Stimulated activated CD8-positive, alpha-beta memory T cell treated with anti-CD3 and anti-CD28 coated beads, Interleukin-7, amount 100 ng/mL, for 4 hours (primary cell): ENCODE results near the gene SYNRG.
"Not testable (repeated sequence)": the region's sequence is repeated elsewhere in the genome, so short reads cannot be mapped to it uniquely, and the experiment has no call there.

Experiments
- DNase-seq, 2 donors: peaks; one replicate each; pipeline ENCODE4 v3.0.0-alpha.2; 2020; ENCODE audit warnings: low read depth in 2 of 2

SYNRG gene

DNA sequence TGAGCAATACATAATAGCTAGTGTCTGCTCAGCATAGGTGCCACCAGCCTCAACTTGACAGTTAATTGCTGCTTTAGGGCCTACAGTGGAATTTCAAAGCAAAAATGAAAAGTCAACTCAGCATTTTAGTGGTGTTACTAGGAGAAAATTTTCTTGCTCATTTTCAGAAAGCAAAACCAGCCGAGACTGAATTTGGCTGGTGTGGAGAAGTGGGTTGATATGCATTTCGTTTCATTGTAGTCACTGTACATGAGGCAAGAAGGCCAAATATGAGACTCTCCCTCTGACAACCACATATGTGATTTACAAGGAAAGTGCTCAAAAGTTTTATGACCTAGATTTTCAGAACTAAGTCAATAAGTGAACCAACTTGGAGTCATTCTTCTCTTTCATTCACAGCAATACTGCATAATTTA lies 65.6 kb downstream of the SYNRG start:
- DNase-seq, result no peak

- no peak for DNase-seq
Observed at GRCh38 chr17:37541880-37542660, 67.1 kb downstream of the SYNRG start.

GRCh38 chr17:37538981-37539659 lies 70.1 kb downstream of the SYNRG start:
- DNase-seq, result no peak

DNA sequence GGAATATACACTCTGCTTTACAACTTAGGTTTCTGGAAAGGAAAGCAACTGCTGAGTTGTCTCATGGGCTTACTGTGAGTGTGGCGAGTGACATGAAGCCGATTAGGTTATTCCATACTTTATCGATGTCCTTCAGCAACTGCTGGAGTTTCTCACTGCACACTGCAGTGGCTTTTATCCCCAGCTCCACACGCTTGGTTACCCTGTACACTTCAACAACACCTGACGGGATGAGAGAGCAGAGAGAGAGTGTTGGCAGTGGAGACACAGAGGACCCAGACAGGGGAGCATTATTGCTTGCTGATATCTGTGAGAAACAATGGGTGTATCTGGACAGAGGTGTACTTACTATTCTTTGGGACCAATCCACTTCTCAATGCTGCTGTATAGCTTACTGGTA lies 73.3 kb downstream of the SYNRG start:
- no peak for DNase-seq

DNA sequence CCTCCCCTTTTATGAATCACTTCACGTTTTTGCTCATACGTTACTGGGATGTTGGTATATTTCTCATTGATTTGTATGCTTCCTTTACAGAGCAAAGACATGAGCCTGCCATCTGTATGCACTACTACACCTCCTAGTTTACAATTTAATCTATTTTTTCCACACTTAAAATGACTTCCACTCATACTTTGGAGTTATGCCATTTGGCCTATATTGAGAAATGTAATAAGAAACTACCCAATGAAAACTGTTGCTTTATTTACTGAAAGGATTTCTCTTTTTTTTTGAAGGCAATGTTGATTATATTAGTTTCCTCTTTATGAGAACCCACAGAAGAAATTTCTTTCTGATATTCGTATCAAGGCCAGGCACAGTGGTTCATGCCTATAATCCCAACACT lies 76.5 kb downstream of the SYNRG start:
- DNase-seq, result no peak

DNA sequence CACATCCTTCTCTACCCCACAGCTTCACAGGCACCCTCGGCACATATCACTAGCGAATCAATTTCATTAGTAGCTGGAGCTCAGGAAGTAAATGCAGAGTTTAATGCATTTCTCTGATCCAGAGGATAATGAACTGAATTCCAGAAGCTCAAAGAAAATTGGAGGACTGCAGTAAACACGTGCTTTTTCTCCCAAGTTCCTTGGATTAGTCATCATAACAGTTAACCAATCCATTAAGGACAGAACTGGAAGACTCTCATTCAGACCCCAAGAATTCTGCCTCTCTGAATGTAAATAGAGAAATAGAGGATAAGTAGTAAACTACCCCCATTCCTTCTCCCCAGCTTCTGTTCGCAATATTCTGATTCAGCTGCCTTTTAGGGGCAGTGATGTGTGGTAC lies 78.8 kb downstream of the SYNRG start:
- no peak for DNase-seq

DNA sequence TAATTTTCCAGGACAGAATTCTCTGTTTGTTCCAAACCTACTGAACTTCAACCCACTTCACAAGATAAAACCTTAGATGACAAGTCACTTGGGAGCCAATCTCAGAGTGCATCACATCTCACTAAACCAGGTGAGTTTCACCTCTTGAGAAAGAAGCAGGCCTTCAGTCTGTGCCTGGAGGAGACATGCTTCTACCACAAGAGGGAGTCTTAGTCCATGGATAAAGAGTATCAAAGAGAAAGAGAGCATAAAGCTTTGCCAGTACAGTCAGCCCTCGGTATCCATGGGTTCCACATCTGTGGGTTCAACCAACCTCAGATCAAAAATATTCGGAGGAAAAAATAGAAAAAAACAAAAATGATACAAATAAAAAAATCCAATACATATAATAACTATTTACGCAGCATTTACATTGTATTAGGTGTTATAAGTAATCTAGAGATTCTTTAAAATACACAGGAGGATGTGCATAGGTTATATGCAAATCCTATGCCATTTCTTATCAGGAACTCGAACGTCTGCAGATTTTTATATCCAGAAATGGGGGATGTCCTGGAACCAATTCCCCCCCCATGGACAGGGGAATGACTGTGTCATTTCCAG lies 81.9 kb downstream of the SYNRG start:
- DNase-seq, result no peak

DNA sequence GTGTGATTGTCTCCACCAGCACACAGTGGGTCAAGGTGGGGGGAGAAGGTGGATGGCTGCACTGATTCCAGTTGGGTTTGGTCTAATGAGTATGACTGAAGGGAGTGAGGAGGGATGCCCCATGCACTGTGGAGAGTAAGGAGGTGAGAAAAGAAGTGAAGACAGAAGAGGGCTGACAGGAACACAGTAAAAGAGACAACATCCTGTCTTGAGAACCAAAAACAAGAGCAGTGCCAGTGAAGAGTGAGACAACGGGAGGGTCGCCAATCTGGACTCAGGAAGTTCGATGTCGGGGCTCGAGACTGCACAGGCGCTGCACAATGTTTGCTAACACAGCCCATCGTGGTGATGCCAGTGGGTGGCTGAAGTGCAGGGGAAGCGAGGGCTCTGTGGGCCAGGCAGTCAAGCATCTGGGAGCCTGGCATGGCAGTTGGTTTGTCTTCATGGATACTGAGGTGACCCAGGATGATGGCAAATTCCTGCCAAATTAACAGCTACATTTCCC lies 85.5 kb downstream of the SYNRG start:
- no peak for DNase-seq

DNA sequence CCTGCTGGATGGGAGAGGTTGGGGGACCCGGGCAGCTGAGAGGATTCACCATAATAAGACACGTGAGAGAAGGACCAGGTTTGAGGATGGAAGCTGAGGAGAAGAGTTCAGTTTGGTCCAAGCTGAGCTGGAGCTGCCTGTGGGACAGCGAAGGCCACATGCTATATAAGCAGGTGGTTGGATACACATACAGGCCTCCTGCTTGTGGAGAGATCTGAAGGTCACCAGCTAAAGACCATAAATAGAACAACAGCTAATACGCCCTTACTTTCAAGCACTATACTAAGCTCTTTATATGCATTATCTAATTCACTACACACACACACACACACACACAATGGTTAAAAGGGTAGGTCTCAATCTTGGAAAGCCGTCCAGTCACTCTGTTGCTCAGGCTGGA lies 87.4 kb downstream of the SYNRG start:
- DNase-seq, result no peak

- DNase-seq, result no peak
Observed at GRCh38 chr17:37520174-37520573, 89.0 kb downstream of the SYNRG start.

GRCh38 chr17:37519251-37519985 lies 89.8 kb downstream of the SYNRG start:
- no peak for DNase-seq

GRCh38 chr17:37518826-37519225 lies 90.4 kb downstream of the SYNRG start:
- no peak for DNase-seq

- no peak for DNase-seq
Observed at GRCh38 chr17:37517881-37518280, 91.3 kb downstream of the SYNRG start.

DNA sequence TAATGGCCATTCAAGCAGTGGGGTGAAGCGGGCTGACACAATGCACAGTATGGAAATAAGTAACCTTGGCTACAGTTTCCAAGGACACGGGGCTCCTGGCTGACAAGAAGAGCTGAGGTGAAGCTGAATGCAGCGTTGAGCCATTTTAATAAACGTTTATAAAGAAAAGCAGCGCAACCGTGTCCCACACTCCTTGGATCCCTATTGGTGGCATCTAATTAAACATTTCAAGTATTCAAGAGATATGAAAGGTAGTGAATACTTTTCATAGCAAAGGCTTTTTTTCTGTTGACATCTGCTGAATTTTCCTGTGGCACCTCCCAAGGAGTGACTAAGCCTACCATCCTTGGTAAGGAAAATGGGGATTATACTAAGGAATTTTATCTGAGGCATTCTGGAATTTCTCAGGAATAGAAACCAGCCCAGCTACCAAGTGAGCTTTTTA lies 93.1 kb downstream of the SYNRG start:
- no peak for DNase-seq

- no peak for DNase-seq
Observed at GRCh38 chr17:37513711-37514110, 95.5 kb downstream of the SYNRG start.

- DNase-seq, result no peak
Observed at GRCh38 chr17:37512442-37513068, 96.7 kb downstream of the SYNRG start.

DNA sequence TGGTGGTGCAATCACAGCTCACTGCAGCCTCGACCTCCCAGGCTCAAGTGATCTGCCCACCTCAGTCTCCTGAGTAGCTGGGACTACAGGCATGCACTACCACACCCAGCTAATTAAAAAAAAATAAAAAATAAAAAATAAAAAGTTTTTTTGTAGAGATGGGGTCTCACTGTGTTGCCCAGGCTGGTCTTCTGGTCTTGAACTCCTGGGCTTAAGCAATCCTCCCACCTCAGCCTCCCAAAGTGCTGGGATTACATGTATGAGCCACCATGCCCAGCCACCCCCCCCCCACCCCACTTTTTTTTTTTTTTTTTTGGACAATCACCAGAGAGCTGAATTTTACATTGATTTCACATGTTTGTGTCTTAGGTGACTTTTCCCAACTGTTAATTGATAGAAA lies 97.6 kb downstream of the SYNRG start:
- not testable (repeated sequence) for DNase-seq

DNA sequence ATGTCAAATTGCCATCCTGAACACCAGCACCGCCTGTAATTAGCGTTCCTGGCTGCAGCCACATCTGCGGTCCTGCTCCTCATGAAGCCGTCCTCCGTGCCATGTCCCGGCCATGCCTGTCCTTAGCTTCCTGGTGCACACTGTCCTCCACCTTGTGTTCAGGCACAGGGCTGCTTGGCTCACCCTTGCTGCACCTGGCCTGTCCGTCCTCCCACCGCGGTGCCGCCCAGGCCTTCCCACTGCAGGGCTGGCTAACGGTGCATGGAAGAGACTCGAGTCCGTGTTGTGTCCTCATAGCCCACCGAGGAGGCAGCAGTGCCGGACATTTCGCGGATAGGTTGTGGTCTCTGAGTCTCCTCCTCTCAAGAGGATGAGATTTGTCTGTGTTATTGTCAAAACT lies 99.2 kb downstream of the SYNRG start:
- DNase-seq, result no peak

DNA sequence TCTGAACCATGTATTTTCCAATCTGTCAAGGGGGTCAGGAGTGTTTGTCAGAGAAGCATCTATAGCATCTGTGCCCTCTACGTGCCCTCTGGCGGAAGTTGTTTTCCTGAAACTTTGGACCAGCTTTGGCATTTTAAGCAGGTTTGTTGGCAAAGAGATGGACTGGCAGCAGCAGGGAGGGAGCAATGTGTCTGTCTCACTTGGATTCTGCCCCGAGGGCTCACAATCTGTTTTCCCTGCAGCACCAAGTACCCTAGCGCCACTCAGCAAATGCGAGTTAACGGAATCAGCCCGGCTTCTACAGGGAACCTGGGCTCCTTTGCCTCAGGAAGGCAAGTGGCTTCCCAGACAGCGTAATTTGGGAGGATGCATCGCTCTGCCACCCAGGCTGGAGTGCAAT lies 102.1 kb downstream of the SYNRG start:
- DNase-seq, result no peak

- DNase-seq, result no peak
Observed at GRCh38 chr17:37506678-37507077, 102.5 kb downstream of the SYNRG start.

GRCh38 chr17:37505333-37505732 lies 103.9 kb downstream of the SYNRG start:
- DNase-seq, result no peak

- DNase-seq, result no peak
Observed at GRCh38 chr17:37503148-37503547, 106.1 kb downstream of the SYNRG start.
